SK-N-DZ (cell line): ENCODE measurements around the gene DEPDC1B.
"Not testable (repeated sequence)": the region's sequence is repeated elsewhere in the genome, so short reads cannot be mapped to it uniquely, and the experiment has no call there.

ENCODE experiments used
- DNase-seq: peaks from one replicate; pipeline ENCODE4 v3.0.0-alpha.2; 2015; ENCODE audit warnings: low spot score

Gene DEPDC1B

DNA sequence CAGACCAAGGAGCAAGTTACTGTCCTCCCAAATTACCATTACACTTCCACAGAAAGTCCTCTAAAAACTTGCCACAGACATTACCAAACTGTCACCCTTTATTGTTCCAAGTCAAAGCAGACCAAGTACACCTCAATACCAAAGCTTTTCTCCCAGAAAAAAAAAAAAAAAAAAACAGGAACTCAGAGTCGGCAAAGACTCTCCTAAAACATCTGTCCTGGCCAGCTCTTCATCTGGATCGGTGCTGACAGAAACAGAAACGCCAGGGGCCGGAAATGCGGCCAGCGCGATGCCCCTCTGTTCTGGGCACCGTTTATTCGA lies 718 bp downstream of the DEPDC1B start:
- no peak for DNase-seq

DNA sequence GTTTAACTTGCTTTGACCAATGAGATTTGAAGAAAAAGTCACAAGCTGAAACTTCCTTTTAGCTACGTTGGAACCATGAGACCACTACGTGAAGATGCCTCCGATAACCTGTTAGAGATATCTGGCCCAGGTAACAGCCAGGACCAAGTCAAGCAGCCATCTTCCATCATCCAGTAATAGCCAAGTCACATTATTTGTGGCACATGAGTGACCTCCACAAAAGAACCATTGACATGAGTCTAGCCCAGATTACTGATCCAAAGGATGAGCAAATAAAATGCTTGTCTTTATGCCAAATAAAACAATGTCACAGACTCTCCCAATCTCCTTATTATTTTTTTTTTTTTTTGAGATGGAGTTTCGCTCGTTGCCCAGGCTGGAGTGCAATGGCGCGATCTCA lies 1.6 kb downstream of the DEPDC1B start:
- no peak for DNase-seq

DNA sequence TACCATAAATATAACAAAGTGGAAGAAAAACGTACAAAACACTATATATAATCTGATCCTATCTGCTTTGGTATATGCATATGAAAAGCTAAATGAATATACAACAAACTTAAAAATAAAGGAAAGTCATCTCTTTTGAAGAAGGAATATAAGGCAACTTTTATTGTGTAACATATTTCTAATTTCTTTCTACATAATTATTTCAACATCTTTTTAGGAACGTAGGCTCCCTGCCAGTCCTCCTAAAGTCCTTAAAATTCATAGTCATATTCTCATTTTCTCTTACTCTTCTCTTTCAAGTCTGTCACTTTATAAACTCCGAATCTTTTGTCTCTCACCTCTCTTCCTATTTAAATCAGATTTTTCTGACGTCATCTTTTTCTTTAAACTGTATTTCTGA lies 9.6 kb downstream of the DEPDC1B start:
- no peak for DNase-seq

DNA sequence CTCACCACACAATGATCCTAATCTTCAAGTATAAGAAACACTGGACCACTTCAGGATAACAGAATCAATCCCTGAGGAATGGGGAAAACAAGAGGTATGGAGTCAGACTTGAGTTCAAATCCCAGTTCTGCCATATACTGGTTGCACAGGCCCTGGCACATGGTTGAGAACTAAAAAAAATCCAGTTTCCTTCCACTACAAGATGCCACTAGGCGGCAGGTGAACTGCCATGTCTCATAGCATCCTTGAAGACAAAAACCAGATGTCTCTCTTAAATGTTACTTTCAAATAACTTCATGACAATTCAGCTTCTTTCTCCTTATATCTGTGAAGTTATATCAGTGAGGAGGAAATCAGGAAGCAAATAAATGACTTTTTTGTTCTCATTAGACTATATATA lies 11.0 kb downstream of the DEPDC1B start:
- DNase-seq = no peak

DNA sequence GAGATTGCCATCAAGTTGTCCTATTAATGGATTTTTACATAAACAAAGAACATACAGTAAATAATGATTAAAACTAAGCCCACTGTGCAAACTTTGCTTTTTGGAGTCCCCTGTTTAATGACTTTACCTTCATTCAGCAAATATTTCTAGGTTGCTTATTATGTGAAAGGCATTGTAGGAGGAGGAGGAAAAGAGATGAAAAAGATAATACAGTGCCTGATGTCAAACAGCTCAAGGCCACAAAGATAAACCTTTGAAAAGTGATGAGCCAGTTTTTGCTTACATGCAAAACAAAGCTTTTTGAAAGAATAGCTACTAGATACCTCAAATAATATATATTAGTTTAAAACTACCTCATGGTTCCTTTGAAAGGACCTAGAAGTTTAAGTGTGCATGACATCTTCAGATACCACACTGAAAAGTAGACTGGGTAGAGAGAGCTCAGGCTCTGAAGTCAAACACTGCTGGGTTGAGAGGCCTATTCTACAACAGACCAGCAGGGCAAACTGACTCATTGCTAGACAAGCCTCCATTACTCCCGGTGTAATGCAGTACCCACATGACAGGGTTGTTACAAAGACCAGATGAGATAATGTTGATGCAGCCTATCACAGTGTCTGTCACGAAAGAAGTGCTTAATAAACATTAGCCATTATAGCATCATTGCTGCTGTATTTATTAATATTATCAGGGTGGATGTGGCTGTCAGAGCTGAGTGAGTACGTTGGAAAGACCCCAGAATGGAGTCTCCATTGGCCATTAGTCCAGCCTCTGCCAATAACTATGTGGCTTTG lies 11.8 kb downstream of the DEPDC1B start:
- peak; percentile 54 for DNase-seq

DNA sequence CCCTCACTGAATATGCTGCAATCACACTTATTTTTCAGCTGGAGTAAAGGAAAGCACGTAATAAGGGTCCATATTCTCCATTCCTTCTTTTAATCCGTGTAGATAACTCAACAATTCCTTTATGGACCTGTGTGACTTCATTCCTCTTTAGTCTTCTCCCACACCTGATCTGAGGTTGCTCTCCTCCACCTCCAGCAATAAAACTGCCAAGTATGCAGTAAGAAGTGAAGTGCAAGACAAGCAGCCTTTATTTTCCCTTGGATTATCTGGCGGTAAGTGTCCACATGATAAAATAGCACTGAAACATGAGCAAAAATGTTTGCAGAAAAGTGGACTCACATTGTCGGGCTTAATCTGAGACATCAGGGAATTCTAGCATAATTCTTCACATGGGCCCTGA lies 13.8 kb downstream of the DEPDC1B start:
- DNase-seq = no peak

DNA sequence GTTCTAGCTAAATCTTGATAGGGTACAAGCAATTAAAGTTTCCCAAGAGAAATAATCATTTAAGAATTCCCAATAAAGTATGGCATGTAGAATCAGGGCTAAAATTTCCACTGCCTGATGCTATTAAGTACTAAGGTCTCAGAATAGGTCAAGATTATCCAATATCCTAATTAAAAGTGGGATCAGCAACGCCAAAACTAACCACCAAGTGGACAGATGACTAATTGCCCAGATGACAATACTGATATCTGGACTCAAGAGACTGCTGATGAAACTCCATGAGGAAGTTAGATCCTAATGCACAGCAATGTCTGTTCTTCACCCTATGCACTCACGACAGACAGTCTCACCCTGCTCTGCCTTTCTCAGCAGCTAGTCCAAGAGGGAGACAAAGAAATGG lies 14.3 kb downstream of the DEPDC1B start:
- DNase-seq = no peak

DNA sequence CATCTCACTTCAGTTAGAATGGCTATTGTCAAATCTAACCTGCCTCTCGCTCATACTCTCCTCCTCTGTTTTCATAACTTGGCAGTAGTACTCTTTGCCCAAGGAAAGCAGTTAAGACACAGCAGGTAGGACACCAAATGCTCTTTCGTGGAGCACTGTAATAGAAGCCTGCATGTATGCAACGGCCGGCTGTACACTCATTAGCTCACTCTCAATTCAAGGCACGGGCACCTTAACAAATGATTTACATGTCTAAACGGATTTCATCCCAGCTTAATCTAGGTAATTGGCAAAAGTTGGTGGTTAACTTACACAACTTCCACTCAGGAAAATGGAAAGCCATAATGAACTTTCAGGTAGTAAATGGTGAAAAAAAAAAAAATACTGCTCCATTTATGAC lies 14.9 kb downstream of the DEPDC1B start:
- DNase-seq = no peak

DNA sequence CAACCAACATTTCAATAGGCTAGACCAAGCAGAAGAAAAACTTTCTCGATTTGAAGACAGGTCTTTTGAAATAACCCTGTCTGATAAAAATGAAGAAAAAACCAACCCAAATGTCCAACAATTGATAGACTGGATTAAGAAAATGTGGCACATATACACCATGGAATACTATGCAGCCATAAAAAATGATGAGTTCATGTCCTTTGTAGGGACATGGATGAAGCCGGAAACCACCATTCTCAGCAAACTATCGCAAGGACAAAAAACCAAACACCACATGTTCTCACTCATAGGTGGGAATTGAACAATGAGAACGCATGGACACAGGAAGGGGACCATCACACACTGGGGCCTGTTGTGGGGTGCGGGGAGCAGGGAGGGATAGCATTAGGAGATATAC lies 18.0 kb downstream of the DEPDC1B start:
- not testable (repeated sequence) for DNase-seq

DNA sequence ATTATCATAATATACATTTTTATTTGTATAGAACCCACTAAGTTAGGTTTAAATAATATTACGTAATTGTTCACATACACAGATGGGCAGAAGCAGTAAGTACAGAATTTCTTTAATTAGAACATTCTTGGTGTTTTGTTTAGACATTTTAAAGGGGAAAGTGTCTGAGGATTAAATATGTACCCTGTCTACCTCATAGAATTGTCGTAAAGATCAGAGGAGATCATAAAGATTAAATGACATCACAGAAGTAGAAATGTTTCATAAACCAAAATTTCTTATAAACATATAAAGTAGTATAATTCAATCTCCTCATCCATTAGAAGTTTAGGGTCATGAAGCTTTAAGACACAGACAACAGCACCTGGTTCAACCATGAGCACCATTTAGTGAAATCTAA lies 20.1 kb downstream of the DEPDC1B start:
- no peak for DNase-seq

DNA sequence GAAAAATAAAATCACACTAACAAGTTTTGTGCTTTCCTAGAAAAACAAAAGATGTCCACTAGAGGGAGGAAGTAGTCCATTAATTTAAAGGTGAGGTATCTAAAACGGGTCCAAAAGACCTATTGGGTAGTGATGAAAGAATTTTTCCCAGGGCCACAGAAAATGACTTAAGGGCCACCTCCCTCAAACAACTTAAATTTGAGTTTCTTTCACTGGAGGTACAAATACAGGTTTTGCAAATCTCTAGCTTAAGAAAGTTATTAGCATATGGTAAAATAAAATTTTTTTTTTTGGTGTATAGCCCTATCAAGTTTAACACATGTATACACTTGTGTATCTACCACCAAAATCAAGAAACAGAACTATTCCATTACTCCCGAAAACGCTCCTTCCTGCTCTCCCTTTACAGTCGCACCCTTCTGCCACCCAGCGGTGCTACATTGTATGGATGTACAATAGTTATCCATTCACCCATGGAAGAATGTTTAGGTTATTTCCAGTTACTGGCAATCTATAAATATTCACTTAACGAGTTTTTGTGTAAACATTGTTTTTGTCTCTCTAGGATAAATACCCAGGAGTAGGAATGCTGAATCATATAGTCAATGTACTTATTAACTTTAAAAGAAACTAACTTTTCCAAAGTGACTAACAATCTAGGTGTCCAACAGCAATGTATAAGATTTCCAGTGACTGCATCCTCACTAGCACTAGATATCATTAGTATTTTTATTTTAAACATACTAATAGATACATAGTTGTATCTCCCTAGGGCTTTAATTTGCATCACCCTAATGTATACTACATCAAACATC lies 21.9 kb downstream of the DEPDC1B start:
- no peak for DNase-seq

DNA sequence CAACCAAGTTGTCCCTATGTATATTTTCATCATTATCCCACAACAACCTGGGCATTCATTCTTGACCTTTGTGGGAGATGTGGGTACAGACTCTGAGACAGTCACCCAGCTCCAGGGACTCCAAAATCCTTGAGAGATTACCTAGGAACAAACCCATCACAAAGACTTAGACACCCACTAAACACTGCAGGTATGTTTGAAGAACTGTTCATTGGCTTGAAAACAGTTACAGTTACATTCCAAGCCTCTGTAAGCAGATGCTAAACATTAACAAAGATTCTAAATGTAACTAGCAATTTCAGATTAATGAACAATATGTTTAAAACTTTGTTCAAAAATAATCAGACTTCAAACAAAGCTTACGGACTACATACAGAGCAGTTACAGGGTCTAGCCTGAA lies 24.7 kb downstream of the DEPDC1B start:
- no peak for DNase-seq

DNA sequence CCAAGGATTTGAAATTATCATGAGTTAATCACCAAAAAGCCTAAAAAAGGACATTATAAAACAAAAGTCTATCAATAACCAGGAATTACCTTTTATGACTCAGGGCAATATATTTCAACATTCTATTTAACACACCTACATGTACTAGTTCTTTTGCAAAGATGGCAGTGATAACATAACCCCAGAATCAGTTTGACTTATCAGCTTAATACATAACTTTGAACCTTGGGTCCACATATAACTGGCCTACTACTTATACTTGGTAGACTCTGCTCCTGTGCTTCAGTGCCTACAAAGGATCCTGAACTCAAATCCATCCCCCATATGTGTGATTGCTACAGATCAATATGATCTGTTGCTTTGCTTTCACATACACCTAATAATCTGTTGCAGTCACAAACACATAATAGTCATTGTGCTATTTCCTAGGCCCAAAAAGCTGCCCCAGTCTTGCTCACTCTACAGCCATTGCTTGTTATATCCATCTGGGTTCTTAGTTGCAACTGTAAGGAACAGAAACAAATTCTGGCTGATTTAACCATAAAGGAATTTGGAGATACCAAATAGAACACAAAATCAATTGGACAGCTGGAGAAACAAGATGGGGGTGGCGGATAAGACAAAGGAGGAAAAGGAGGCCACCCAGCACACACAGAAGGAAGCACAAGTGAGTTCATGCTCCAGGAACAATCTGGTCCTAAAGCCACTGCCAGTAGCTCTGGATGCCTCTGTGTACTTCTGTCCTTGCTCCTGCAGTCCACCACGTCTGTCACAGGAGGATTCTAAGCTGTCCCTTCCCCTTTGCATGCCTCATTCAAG lies 25.5 kb downstream of the DEPDC1B start:
- DNase-seq = no peak

DNA sequence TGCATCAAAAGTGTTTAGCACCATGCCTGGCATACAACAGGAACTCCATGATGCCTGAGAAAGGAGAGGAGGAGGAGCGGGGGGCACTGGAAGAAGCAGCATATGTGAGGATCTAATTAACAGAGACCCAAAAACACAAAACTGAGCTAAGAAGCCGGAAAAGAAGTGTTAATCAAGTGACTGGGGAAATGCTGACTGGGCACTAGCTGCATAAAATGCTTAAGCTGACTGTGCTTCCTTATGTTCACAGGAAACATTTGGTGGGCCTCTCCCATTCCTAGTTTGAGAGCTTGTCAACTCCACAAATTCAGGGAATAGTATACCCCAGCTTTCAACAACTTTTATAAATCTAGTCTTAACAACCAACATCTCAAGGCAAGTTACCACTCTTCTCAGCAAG lies 26.6 kb downstream of the DEPDC1B start:
- DNase-seq = no peak

DNA sequence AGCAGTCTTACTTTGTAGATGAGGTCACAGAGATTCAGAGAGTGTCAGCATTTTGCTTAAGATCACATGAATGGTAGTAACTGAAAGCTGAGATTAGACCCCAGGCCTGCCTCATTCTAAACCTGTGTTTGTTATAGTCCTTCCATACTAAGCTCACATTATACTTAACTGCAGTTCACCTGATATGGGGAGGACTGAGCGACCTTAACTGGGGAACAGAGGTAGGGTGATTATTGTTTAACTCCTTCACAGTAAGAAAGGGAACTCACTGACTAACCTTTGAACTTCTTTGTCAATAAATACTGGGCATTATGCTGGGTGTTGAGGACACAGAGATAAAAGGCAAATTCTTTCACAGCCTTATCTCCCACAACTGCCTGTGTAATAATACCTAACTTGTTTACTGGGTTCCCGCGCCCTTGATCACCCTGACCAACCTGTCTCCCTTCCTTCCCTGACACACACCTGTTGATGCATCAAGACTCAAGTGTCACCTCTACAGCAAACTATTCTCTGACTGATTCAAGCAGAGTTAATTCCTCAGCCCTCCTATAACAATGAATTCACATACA lies 27.2 kb downstream of the DEPDC1B start:
- no peak for DNase-seq

DNA sequence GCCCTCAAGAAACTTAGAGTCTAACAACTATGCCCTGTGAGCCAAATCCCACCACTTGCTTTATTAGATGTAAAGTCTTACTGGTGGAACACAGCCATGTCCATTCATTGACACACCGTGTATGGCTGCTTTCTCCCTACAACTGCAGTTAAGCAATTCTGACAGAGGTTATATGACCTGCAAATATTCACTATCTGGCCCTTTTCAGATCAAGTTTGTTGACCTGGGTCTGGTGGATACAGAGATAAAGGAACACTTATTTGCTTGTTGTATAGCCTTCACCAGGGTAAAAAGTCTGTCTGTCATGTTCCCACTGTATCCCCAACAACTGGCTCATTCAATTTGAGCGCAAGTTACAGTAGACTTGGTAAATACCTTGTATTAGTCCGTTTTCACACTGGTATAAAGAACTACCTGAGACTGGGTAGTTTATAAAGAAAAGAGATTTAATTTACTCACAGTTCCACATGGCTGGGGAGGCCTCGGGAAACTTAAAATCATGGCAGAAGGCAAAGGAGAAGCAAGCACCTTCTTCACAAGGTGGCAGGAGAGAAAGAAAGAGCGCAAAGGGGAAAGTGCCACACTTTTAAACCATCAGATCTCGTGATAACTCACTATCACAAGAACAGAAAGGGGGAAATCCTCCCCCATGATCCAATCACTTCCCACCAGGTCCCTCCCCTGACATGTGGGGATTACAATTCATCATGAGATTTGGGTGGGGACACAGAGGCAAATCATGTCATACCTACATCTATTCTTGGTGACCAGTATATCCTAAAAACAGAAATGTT lies 27.9 kb downstream of the DEPDC1B start:
- no peak for DNase-seq

DNA sequence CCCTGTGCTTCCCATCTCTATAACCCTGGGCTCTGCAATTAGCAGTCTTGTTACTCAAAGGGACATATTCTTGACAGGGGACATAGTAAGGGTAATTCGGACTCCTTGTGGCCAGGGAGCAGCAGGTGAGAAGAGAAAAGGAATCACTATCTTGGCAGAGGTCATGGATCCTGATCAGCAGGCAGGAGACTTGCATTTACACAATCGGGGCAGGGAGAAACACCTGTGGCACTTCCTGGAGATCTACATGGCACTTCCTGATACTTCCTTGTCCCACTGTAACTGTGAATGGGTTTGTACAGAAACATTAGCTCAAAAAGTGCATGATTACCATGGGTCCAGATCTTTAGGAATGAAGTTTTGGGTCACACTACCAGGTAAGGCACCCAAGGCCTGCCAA lies 29.2 kb downstream of the DEPDC1B start:
- DNase-seq = no peak

DNA sequence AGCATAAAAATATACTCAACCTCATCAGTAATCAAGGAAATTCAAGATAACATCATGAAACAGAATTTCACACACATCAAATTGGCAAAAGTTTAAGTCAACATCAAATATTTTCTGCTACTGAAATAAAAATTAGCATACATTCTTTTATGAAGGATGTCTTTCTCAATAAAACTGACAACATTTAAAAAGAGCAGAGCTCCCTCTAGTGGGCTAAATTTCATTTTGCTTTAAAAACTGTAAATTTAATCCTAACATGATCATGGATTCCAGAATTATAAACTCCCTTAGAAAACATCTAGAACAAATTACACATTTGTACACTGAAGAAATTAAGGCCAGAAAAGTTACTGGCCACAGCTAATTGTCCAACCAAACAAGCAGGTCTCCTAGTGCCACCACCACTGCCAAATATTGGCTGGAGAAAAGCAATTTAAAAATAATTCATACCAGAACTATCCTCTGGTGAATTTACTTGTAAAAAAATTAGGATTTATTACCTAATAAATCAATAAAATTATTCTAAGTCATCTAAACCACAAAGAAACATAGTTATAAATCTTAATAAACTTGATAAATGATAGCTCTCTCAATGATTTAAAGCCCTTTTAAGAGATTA lies 31.2 kb downstream of the DEPDC1B start:
- peak; percentile 31 for DNase-seq

DNA sequence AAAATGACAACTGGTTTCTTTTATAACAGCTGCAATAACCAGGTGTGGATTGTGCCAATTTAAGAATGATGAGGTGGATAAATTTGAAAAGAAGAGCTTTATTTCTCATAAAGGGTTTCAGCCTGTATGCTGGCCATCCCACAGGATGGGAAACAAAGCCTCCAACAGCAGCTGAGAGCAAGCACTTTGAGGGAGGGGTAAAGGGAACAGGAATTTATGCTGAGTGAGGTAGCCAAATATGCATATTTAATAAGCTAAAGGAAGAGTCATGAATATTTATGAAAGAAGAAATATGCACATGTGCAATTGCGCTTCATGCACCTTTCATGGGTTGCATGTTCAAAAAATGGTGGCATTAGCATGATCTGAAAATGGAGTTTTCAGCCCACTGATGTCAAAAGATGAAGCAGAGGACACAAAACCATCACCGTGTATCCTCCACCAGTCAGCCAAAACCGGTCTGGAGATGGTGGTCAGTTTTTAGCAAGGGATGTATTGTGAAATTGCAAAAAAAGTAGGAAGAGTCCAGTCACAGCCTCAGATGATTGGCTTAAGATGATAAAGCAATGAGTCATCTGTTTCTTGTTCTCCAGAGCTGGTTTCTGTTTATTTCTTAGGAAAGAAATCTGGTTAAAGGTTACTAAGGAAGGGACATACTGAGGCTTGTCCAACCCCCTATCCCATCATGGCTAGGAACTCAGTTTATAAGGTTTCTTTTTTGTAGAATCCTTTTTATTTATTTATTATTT lies 47.9 kb downstream of the DEPDC1B start:
- no peak for DNase-seq
